GM18951 (cell line): Measurements from ENCODE around the gene PTPRE.

Experiments
- POLR2A ChIP-seq: IDR thresholded peaks from 4 replicates; pipeline ENCODE4 v1.6.1; 2011; ENCODE audit warnings: mild to moderate bottlenecking; ENCODE audit not compliant: insufficient read length, insufficient read depth; ENCODE audit errors: extremely low read depth
- in situ Hi-C: fragments of 300-500 bp; cut with MboI; formaldehyde crosslinking; loops from one replicate; pipeline ENCODE4 v1.12.0; 2022; ENCODE audit warnings: low sequenced_read_pairs, mixed read lengths, inconsistent platforms; ENCODE audit not compliant: unreplicated experiment

Gene PTPRE

GRCh38 chr10:128065881-128066534, 159.1 kb downstream of the PTPRE start:
- in situ Hi-C loops: no loop called here
- TF ChIP-seq POLR2A: no peak

- in situ Hi-C loops: no loop called here
- no peak for TF ChIP-seq POLR2A
Observed at GRCh38 chr10:128066870-128067382, 160.0 kb downstream of the PTPRE start.

- TF ChIP-seq POLR2A: no peak
- in situ Hi-C loops: no loop called here
Observed at GRCh38 chr10:128067691-128068397, 160.9 kb downstream of the PTPRE start.

- no peak for TF ChIP-seq POLR2A
- in situ Hi-C loops: no loop called here
Observed at GRCh38 chr10:128068398-128069285, 161.7 kb downstream of the PTPRE start.

- in situ Hi-C loops: loop anchor here (5.0 kb wide), 1 partner anchor 32 kb away; no protein-coding TSS in a partner anchor
- TF ChIP-seq POLR2A: no peak
Observed at GRCh38 chr10:128069351-128070051, 162.6 kb downstream of the PTPRE start.

- TF ChIP-seq POLR2A: no peak
- in situ Hi-C loops: loop anchor here (5.0 kb wide), 1 partner anchor 33 kb away; no protein-coding TSS in a partner anchor
Observed at GRCh38 chr10:128070161-128070560, 163.3 kb downstream of the PTPRE start.

GRCh38 chr10:128070721-128071416, 164.0 kb downstream of the PTPRE start:
- in situ Hi-C loops: loop anchor here (5.0 kb wide), 1 partner anchor 34 kb away; no protein-coding TSS in a partner anchor

GRCh38 chr10:128071417-128071782, 164.5 kb downstream of the PTPRE start:
- in situ Hi-C loops: loop anchor here (5.0 kb wide), 1 partner anchor 34 kb away; no protein-coding TSS in a partner anchor
- TF ChIP-seq POLR2A: no peak

More at GRCh38 chr10:128070721-128071416, 164.0 kb downstream of the PTPRE start:
- no peak for TF ChIP-seq POLR2A

- in situ Hi-C loops: loop anchor here (5.0 kb wide), 1 partner anchor 35 kb away; no protein-coding TSS in a partner anchor
Observed at GRCh38 chr10:128072046-128072445, 165.1 kb downstream of the PTPRE start.

GRCh38 chr10:128072941-128073645, 166.2 kb downstream of the PTPRE start:
- in situ Hi-C loops: loop anchor here (5.0 kb wide), 1 partner anchor 36 kb away; no protein-coding TSS in a partner anchor
- TF ChIP-seq POLR2A: no peak

More at GRCh38 chr10:128072046-128072445, 165.1 kb downstream of the PTPRE start:
- TF ChIP-seq POLR2A: no peak

GRCh38 chr10:128073890-128074289, 167.0 kb downstream of the PTPRE start:
- no peak for TF ChIP-seq POLR2A
- in situ Hi-C loops: loop anchor here (5.0 kb wide), 1 partner anchor 37 kb away; no protein-coding TSS in a partner anchor
